Peyer's patch (tissue), 4 donors: ENCODE data around the gene EEFSEC.

Source experiments
- CTCF ChIP-seq, 6 experiments: fragments of 450-650 bp in 4 of 6; fragments of 200-600 bp in 2 of 6; sonication (generic) in 1 of 6; IDR thresholded peaks; one replicate each; pipeline ENCODE4 v1.5.1; 2017 to 2019; ENCODE audit warnings: antibody characterized with exemption in 6 of 6, mild to moderate bottlenecking in 3 of 6, moderate library complexity in 1 of 6
- POLR2A ChIP-seq, 2 donors: fragments of 450-650 bp; IDR thresholded peaks; one replicate each; pipeline ENCODE4 v1.5.1; 2017; ENCODE audit warnings: antibody characterized with exemption in 2 of 2, mild to moderate bottlenecking in 2 of 2, moderate library complexity in 2 of 2

GRCh38 chr3:128424508-128425069 is 271.3 kb downstream of the EEFSEC start:
- no peak for TF ChIP-seq CTCF (IDR thresholded peaks at IDR 0.05)
- no peak for TF ChIP-seq POLR2A (IDR thresholded peaks at IDR 0.05)
